ENCODE data around the gene ACSL6. TPM values are rescaled to one million over a fixed set of nuclear protein-coding genes. Genes with fewer than 3 reads are reported as not detected.

The ACSL6 gene
- total RNA-seq, 2 donors from 2014 or later, result 0.04 to 0.73 TPM

DNA sequence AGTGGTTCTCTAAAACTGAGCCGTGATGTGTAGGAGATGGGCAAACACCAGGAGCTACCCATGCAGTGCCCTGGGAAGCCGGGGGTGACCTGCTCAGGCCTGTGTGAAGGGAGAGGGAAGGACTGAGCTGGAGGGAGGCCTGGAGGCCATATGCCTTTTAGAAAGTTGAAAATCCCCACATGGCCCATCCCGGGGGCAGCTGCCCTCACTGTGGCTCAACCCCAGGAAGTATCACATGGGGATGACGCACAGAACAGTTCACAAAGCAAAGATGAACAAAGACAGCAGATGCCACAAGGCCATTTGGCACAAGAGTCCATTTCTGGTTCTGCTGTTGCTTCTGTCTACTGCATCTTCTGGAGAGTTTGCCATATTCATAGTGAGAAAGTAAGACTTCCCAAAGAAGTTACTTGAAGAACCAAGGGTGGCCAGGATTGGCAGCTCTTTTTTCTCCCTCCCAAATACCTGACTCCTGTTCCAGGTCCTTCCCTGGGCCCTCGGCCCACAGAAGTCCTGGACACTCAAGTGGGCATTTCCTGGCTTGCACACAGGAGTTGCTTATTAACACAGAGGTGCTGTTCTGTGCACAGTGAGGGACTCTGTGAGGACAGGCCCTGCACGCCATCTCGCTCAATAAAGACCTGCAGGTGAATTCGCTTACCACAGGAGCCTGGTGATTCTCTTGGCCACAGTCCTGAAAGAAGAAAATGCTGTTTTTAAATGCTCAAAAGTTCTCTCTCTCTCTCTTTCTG lies 25.1 kb downstream of the ACSL6 start:
- H3K36me3 ChIP-seq (ENCODE audit: control insufficient read depth, insufficient read depth, low read length), result no peaks in the 10 kb centered on the region
- Mint-ChIP-seq H3K27me3 (ENCODE audit: insufficient read depth) (no peaks in the 10 kb centered on the region), H3K4me1 (no peaks in the 10 kb centered on the region), H3K9me3 (no peaks in the 10 kb centered on the region), H3K4me3 (no peak overlapping the region), H3K27ac (no peak overlapping the region), H3K36me3 (ENCODE audit: low read depth) (no peaks in the 10 kb centered on the region)
- H3K9ac ChIP-seq (ENCODE audit: extremely low read depth, low read length, poor library complexity, severe bottlenecking), result no peak overlapping the region
- no peak for DNase-seq
- 89 to 92% methylated on average over 7 to 8 of the region's 8 CpGs for WGBS, 2 experiments (ENCODE audit: insufficient coverage in 1 of 2, insufficient read length in 1 of 2)
- H3K27me3 ChIP-seq (ENCODE audit: control insufficient read depth, insufficient read depth, low read length, poor library complexity, severe bottlenecking), result no peaks in the 10 kb centered on the region
- H3K4me3 ChIP-seq (ENCODE audit: low read length), result no peak overlapping the region
- no peaks in the 10 kb centered on the region for H3K9me3 ChIP-seq (ENCODE audit: control insufficient read depth, low read length)
- no peaks in the 10 kb centered on the region for H3K4me1 ChIP-seq (ENCODE audit: control insufficient read depth, insufficient read depth, low read length)
- TF ChIP-seq, protein P1, sequence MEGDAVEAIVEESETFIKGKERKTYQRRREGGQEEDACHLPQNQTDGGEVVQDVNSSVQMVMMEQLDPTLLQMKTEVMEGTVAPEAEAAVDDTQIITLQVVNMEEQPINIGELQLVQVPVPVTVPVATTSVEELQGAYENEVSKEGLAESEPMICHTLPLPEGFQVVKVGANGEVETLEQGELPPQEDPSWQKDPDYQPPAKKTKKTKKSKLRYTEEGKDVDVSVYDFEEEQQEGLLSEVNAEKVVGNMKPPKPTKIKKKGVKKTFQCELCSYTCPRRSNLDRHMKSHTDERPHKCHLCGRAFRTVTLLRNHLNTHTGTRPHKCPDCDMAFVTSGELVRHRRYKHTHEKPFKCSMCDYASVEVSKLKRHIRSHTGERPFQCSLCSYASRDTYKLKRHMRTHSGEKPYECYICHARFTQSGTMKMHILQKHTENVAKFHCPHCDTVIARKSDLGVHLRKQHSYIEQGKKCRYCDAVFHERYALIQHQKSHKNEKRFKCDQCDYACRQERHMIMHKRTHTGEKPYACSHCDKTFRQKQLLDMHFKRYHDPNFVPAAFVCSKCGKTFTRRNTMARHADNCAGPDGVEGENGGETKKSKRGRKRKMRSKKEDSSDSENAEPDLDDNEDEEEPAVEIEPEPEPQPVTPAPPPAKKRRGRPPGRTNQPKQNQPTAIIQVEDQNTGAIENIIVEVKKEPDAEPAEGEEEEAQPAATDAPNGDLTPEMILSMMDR (conservative IDR thresholded peaks at IDR 0.05), result no peak
- H3K27ac ChIP-seq (ENCODE audit: low read depth, low read length), result no peak overlapping the region

DNA sequence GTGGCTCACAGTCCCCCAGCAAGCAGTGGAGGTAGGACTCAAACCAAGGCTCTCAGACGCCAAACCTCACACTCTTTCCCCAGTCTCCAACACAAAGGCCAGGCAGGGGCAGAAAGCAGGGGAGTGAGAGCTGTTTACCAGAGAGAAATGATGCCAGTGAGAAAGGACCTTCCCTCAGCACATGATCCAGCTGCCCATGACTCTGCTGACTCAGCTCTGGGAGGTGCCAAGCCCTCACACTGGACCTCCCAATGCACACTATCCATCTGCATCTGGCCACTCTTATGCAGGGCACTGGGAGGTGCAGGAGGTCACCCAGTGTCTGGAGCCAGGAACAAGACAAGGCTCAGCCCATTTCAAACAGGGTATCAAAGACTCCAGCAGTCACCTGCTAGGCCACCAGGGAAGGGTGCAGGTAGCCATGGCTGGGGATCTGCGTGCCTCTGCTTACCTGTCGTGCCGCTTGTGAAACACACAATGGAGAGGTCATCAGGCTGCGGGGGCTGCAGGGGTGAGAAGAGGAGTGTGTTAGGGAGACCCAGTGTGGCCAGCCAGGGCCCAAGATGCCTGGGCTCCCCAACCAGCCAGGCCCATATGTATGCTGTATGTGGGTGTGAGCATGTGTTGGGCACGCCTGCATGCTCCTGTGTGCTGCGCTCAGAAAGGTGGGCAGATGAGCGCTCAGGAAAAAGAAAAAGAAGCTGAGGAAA lies 26.3 kb downstream of the ACSL6 start:
- no peaks in the 10 kb centered on the region for H3K4me1 Mint-ChIP-seq
- Histone ChIP-seq H3K9me3 (ENCODE audit: control insufficient read depth, low read length) (no peaks in the 10 kb centered on the region), H3K27me3 (ENCODE audit: control insufficient read depth, insufficient read depth, low read length, poor library complexity, severe bottlenecking) (no peaks in the 10 kb centered on the region), H3K4me3 (ENCODE audit: low read length) (no peak overlapping the region), H3K4me1 (ENCODE audit: control insufficient read depth, insufficient read depth, low read length) (no peaks in the 10 kb centered on the region), H3K36me3 (ENCODE audit: control insufficient read depth, insufficient read depth, low read length) (no peaks in the 10 kb centered on the region), H3K9ac (ENCODE audit: extremely low read depth, low read length, poor library complexity, severe bottlenecking) (no peak overlapping the region), H3K27ac (ENCODE audit: low read depth, low read length) (no peak overlapping the region)
- no peaks in the 10 kb centered on the region for H3K9me3 Mint-ChIP-seq
- 95% methylated on average over 3 to 8 of the region's 8 CpGs for WGBS, 2 experiments (ENCODE audit: insufficient coverage in 1 of 2, insufficient read length in 1 of 2)
- H3K27me3 Mint-ChIP-seq (ENCODE audit: insufficient read depth), result no peaks in the 10 kb centered on the region
- no peak overlapping the region for H3K27ac Mint-ChIP-seq
- no peak overlapping the region for H3K4me3 Mint-ChIP-seq
- H3K36me3 Mint-ChIP-seq (ENCODE audit: low read depth), result no peaks in the 10 kb centered on the region
- TF ChIP-seq, protein P1 (conservative IDR thresholded peaks at IDR 0.05), result no peak
- DNase-seq, result no peak

DNA sequence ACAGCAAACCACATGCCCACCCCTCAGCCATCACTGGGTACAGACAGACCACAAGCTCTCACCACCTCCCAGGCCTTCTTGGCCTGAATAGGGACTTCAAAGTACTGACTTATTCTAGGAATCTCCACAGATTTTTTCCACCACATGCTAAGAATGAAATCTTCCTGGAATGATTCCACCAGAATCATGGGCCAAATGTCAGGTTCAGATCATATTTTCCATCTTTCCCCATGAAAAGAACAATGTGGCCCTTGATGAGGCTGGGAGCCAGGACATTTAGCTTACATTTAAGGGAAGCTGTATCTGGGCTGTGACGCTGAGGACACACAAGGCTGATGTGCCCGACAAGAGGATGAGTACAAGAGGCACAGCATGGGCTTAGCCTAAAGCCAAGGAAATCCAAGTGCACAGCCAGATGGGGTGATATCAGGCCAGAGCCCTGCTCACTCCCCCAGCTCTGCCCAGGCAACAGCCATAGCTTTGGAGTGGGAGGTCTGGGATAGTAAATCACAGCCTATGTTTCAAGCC lies 28.1 kb downstream of the ACSL6 start:
- Histone ChIP-seq H3K27ac (ENCODE audit: low read depth, low read length) (no peak overlapping the region), H3K9me3 (ENCODE audit: control insufficient read depth, low read length) (no peaks in the 10 kb centered on the region), H3K27me3 (ENCODE audit: control insufficient read depth, insufficient read depth, low read length, poor library complexity, severe bottlenecking) (no peaks in the 10 kb centered on the region), H3K4me1 (ENCODE audit: control insufficient read depth, insufficient read depth, low read length) (no peaks in the 10 kb centered on the region), H3K36me3 (ENCODE audit: control insufficient read depth, insufficient read depth, low read length) (no peaks in the 10 kb centered on the region), H3K4me3 (ENCODE audit: low read length) (no peak overlapping the region), H3K9ac (ENCODE audit: extremely low read depth, low read length, poor library complexity, severe bottlenecking) (no peak overlapping the region)
- 83 to 93% methylated on average over 2 of the region's 2 CpGs for WGBS, 2 experiments (ENCODE audit: insufficient coverage in 1 of 2, insufficient read length in 1 of 2)
- H3K9me3 Mint-ChIP-seq, result no peaks in the 10 kb centered on the region
- H3K27ac Mint-ChIP-seq, result no peak overlapping the region
- H3K4me3 Mint-ChIP-seq, result no peak overlapping the region
- DNase-seq, result no peak
- H3K4me1 Mint-ChIP-seq, result no peaks in the 10 kb centered on the region
- H3K27me3 Mint-ChIP-seq (ENCODE audit: insufficient read depth), result no peaks in the 10 kb centered on the region
- no peaks in the 10 kb centered on the region for H3K36me3 Mint-ChIP-seq (ENCODE audit: low read depth)
- TF ChIP-seq, protein P1 (conservative IDR thresholded peaks at IDR 0.05), result no peak

Data from endodermal cell (in vitro differentiated cells).